ENCODE measurements around the gene CTNNA1.

The CTNNA1 gene

GRCh38 chr5:138930371-138931097, 177.3 kb downstream of the CTNNA1 start:
- DNase-seq (ENCODE audit: low read depth in 3 of 3): no peak

GRCh38 chr5:138932171-138932810, 179.1 kb downstream of the CTNNA1 start:
- no peak for DNase-seq (ENCODE audit: low read depth in 3 of 3)

- DNase-seq (ENCODE audit: low read depth in 3 of 3): no peak
These were observed 180.5 kb downstream of the CTNNA1 start for GRCh38 chr5:138933522-138934290.

- DNase-seq (ENCODE audit: low read depth in 3 of 3): no peak
These were observed 181.7 kb downstream of the CTNNA1 start for GRCh38 chr5:138934971-138935370.

- DNase-seq (ENCODE audit: low read depth in 3 of 3): no peak
These were observed 182.2 kb downstream of the CTNNA1 start for GRCh38 chr5:138935466-138935865.

- DNase-seq (ENCODE audit: low read depth in 3 of 3): no peak
These were observed 183.2 kb downstream of the CTNNA1 start for GRCh38 chr5:138936225-138936967.

GRCh38 chr5:138936968-138937345, 183.7 kb downstream of the CTNNA1 start:
- DNase-seq (ENCODE audit: low read depth in 3 of 3): no peak

GRCh38 chr5:138937392-138938387, 184.5 kb downstream of the CTNNA1 start:
- DNase-seq (ENCODE audit: low read depth in 3 of 3): no peak

- no peak for DNase-seq (ENCODE audit: low read depth in 3 of 3)
These were observed 185.3 kb downstream of the CTNNA1 start for GRCh38 chr5:138938526-138938925.

GRCh38 chr5:138942066-138942465, 188.8 kb downstream of the CTNNA1 start:
- DNase-seq (ENCODE audit: low read depth in 3 of 3): no peak

GRCh38 chr5:138942861-138943260, 189.6 kb downstream of the CTNNA1 start:
- DNase-seq (ENCODE audit: low read depth in 3 of 3): no peak

GRCh38 chr5:138943599-138944173, 190.5 kb downstream of the CTNNA1 start:
- no peak for DNase-seq (ENCODE audit: low read depth in 3 of 3)

- DNase-seq (ENCODE audit: low read depth in 3 of 3): no peak
These were observed 191.5 kb downstream of the CTNNA1 start for GRCh38 chr5:138944527-138945322.

GRCh38 chr5:138945421-138946240, 192.4 kb downstream of the CTNNA1 start:
- no peak for DNase-seq (ENCODE audit: low read depth in 3 of 3)

- no peak for DNase-seq (ENCODE audit: low read depth in 3 of 3)
These were observed 193.0 kb downstream of the CTNNA1 start for GRCh38 chr5:138946241-138946623.

GRCh38 chr5:138946831-138947560, 193.8 kb downstream of the CTNNA1 start:
- no peak for DNase-seq (ENCODE audit: low read depth in 3 of 3)

- DNase-seq (ENCODE audit: low read depth in 3 of 3): no peak
These were observed 194.6 kb downstream of the CTNNA1 start for GRCh38 chr5:138947780-138948179.

All from stimulated activated CD4-positive, alpha-beta T cell treated with anti-CD3 and anti-CD28 coated beads, TNF-alpha, amount 100 ng/mL, for 24 hours (primary cell).